Measurements from ENCODE around the gene P2RY14. TPM values are rescaled to one million over a fixed set of nuclear protein-coding genes. Genes with fewer than 3 reads are reported as not detected.

P2RY14 gene
- total RNA-seq, 1 donor from 2014 or later, result not detected

- Mint-ChIP-seq H3K4me1 (ENCODE audit: low read depth, unreplicated experiment) (peaks cover 2% of the 10 kb centered on the region), H3K9me3 (ENCODE audit: unreplicated experiment) (no peaks in the 10 kb centered on the region), H3K36me3 (ENCODE audit: unreplicated experiment) (no peaks in the 10 kb centered on the region), H3K27ac (ENCODE audit: unreplicated experiment) (no peak overlapping the region), H3K4me3 (ENCODE audit: unreplicated experiment) (no peak overlapping the region), H3K27me3 (ENCODE audit: unreplicated experiment) (no peaks in the 10 kb centered on the region)
- no peak for TF ChIP-seq CTCF (IDR thresholded peaks at IDR 0.05; ENCODE audit: partially characterized antibody, unreplicated experiment)
- DNase-seq, result no peak
Measured at GRCh38 chr3:151192545-151192944, 85.8 kb downstream of the P2RY14 start.

- TF ChIP-seq CTCF (IDR thresholded peaks at IDR 0.05; ENCODE audit: partially characterized antibody, unreplicated experiment), result no peak
- no peaks in the 10 kb centered on the region for H3K36me3 Mint-ChIP-seq (ENCODE audit: unreplicated experiment)
- no peaks in the 10 kb centered on the region for H3K27me3 Mint-ChIP-seq (ENCODE audit: unreplicated experiment)
- H3K27ac Mint-ChIP-seq (ENCODE audit: unreplicated experiment), result no peak overlapping the region
- H3K4me3 Mint-ChIP-seq (ENCODE audit: unreplicated experiment), result no peak overlapping the region
- no peaks in the 10 kb centered on the region for H3K4me1 Mint-ChIP-seq (ENCODE audit: low read depth, unreplicated experiment)
- no peaks in the 10 kb centered on the region for H3K9me3 Mint-ChIP-seq (ENCODE audit: unreplicated experiment)
- DNase-seq, result no peak
Measured at GRCh38 chr3:151191095-151191494, 87.2 kb downstream of the P2RY14 start.

GRCh38 chr3:151183265-151183671, 95.1 kb downstream of the P2RY14 start:
- no peak overlapping the region for H3K27ac Mint-ChIP-seq (ENCODE audit: unreplicated experiment)
- no peak for TF ChIP-seq CTCF (IDR thresholded peaks at IDR 0.05; ENCODE audit: partially characterized antibody, unreplicated experiment)
- DNase-seq, result no peak
- H3K36me3 Mint-ChIP-seq (ENCODE audit: unreplicated experiment), result no peaks in the 10 kb centered on the region
- H3K27me3 Mint-ChIP-seq (ENCODE audit: unreplicated experiment), result no peaks in the 10 kb centered on the region
- peaks cover 3% of the 10 kb centered on the region for H3K4me1 Mint-ChIP-seq (ENCODE audit: low read depth, unreplicated experiment)
- no peaks in the 10 kb centered on the region for H3K9me3 Mint-ChIP-seq (ENCODE audit: unreplicated experiment)
- H3K4me3 Mint-ChIP-seq (ENCODE audit: unreplicated experiment), result no peak overlapping the region

GRCh38 chr3:151182349-151183079, 95.8 kb downstream of the P2RY14 start:
- H3K4me1 Mint-ChIP-seq (ENCODE audit: low read depth, unreplicated experiment), result peaks cover 3% of the 10 kb centered on the region
- TF ChIP-seq CTCF (IDR thresholded peaks at IDR 0.05; ENCODE audit: partially characterized antibody, unreplicated experiment), result no peak
- no peak for DNase-seq
- no peaks in the 10 kb centered on the region for H3K36me3 Mint-ChIP-seq (ENCODE audit: unreplicated experiment)
- no peaks in the 10 kb centered on the region for H3K27me3 Mint-ChIP-seq (ENCODE audit: unreplicated experiment)
- H3K27ac Mint-ChIP-seq (ENCODE audit: unreplicated experiment), result no peak overlapping the region
- no peak overlapping the region for H3K4me3 Mint-ChIP-seq (ENCODE audit: unreplicated experiment)
- H3K9me3 Mint-ChIP-seq (ENCODE audit: unreplicated experiment), result no peaks in the 10 kb centered on the region

GRCh38 chr3:151178208-151178845, 100.0 kb downstream of the P2RY14 start:
- no peaks in the 10 kb centered on the region for H3K9me3 Mint-ChIP-seq (ENCODE audit: unreplicated experiment)
- TF ChIP-seq CTCF (IDR thresholded peaks at IDR 0.05; ENCODE audit: partially characterized antibody, unreplicated experiment), result no peak
- peaks cover 3% of the 10 kb centered on the region for H3K4me1 Mint-ChIP-seq (ENCODE audit: low read depth, unreplicated experiment)
- no peaks in the 10 kb centered on the region for H3K36me3 Mint-ChIP-seq (ENCODE audit: unreplicated experiment)
- no peak for DNase-seq
- H3K4me3 Mint-ChIP-seq (ENCODE audit: unreplicated experiment), result no peak overlapping the region
- no peaks in the 10 kb centered on the region for H3K27me3 Mint-ChIP-seq (ENCODE audit: unreplicated experiment)
- no peak overlapping the region for H3K27ac Mint-ChIP-seq (ENCODE audit: unreplicated experiment)

Measured in glutamatergic neuron (in vitro differentiated cells).